HepG2 (cell line): Measurements from ENCODE around the gene IBA57. TPM values are rescaled to one million over a fixed set of nuclear protein-coding genes. Genes with fewer than 3 reads are reported as not detected.

ENCODE experiments used
- ATF4 ChIP-seq, 2 experiments: fragments of 450-650 bp in 1 of 2; sonication (generic) in 1 of 2; formaldehyde crosslinking; IDR thresholded peaks; 2 replicates each; pipeline versions ENCODE4 v1.5.0 to v1.8.0; 2020 to 2022; ENCODE audit warnings: mild to moderate bottlenecking in 1 of 2, missing genetic modification reagents in 1 of 2
- CBX5 ChIP-seq: sonication (generic); formaldehyde crosslinking; IDR thresholded peaks from 2 replicates; pipeline ENCODE4 v1.4.0; 2020; ENCODE audit warnings: missing genetic modification reagents, borderline replicate concordance
- CC2D1A ChIP-seq: sonication (generic); formaldehyde crosslinking; IDR thresholded peaks from 2 replicates; pipeline ENCODE4 v1.8.1; 2023; ENCODE audit warnings: mild to moderate bottlenecking, missing genetic modification reagents
- HNRNPH1 ChIP-seq: fragments of 200-400 bp; formaldehyde crosslinking; optimal IDR thresholded peaks from 2 replicates; pipeline ENCODE3; 2017; ENCODE audit warnings: mild to moderate bottlenecking, low read depth, low read length
- HOXA5 ChIP-seq: sonication (generic); formaldehyde crosslinking; IDR thresholded peaks from 2 replicates; pipeline ENCODE4 v1.4.0; 2020; ENCODE audit warnings: missing genetic modification reagents
- MED8 ChIP-seq: sonication (generic); formaldehyde crosslinking; IDR thresholded peaks from 2 replicates; pipeline ENCODE4 v1.8.1; 2023; ENCODE audit warnings: mild to moderate bottlenecking, missing genetic modification reagents; ENCODE audit not compliant: insufficient replicate concordance
- MXI1 ChIP-seq: IDR thresholded peaks from 3 replicates; pipeline ENCODE4 v1.6.1; 2012; ENCODE audit warnings: low read depth, low read length, inconsistent platforms, borderline replicate concordance
- PAWR ChIP-seq: sonication (generic); formaldehyde crosslinking; IDR thresholded peaks from 2 replicates; pipeline ENCODE4 v1.4.0; 2020; ENCODE audit warnings: missing genetic modification reagents, mild to moderate bottlenecking, borderline replicate concordance
- SOX5 ChIP-seq: IDR thresholded peaks from 2 replicates; pipeline ENCODE4 v1.6.1; 2016; ENCODE audit warnings: borderline replicate concordance
- SRSF4 ChIP-seq: fragments of 200-400 bp; formaldehyde crosslinking; IDR thresholded peaks from one replicate; pipeline ENCODE4 v1.6.1; 2018; ENCODE audit warnings: mild to moderate bottlenecking, low read depth, low read length, moderate library complexity; ENCODE audit not compliant: poor library complexity, severe bottlenecking
- SRY ChIP-seq: sonication (generic); formaldehyde crosslinking; IDR thresholded peaks from 2 replicates; pipeline ENCODE4 v1.8.0; 2022; ENCODE audit warnings: mild to moderate bottlenecking, missing genetic modification reagents
- STAG1 ChIP-seq: sonication (generic); formaldehyde crosslinking; IDR thresholded peaks from 2 replicates; pipeline ENCODE4 v1.4.0; 2020; ENCODE audit warnings: missing genetic modification reagents
- TEAD3 ChIP-seq: optimal IDR thresholded peaks from 2 replicates; pipeline ENCODE3; 2016; ENCODE audit warnings: borderline replicate concordance
- ZFP41 ChIP-seq: sonication (generic); formaldehyde crosslinking; IDR thresholded peaks from 2 replicates; pipeline ENCODE4 v1.4.0; 2020; ENCODE audit warnings: mild to moderate bottlenecking, missing genetic modification reagents, borderline replicate concordance
- ZNF446 ChIP-seq: sonication (generic); formaldehyde crosslinking; IDR thresholded peaks from 2 replicates; pipeline ENCODE4 v1.5.0; 2020; ENCODE audit warnings: mild to moderate bottlenecking, missing genetic modification reagents
- ZNF550 ChIP-seq: sonication (generic); formaldehyde crosslinking; IDR thresholded peaks from 2 replicates; pipeline ENCODE4 v1.4.0; 2020; ENCODE audit warnings: mild to moderate bottlenecking, missing genetic modification reagents, borderline replicate concordance
- ZNF674 ChIP-seq: sonication (generic); formaldehyde crosslinking; IDR thresholded peaks from 2 replicates; pipeline ENCODE4 v1.5.0; 2020; ENCODE audit warnings: low read depth, mild to moderate bottlenecking, missing genetic modification reagents
- ZNF691 ChIP-seq: sonication (generic); formaldehyde crosslinking; IDR thresholded peaks from 2 replicates; pipeline ENCODE4 v1.4.0; 2020; ENCODE audit warnings: missing genetic modification reagents, low read depth, mild to moderate bottlenecking, borderline replicate concordance
- polyA plus RNA-seq, 8 experiments: library from polyadenylated mRNA; depleted of rRNA in 3 of 8; stranded (reverse) in 7 of 8; unstranded in 1 of 8; fragments of >200 nt; fragmentation: Illumina TruSeq in 4 of 8; extraction: Trizol in 4 of 8; gene quantifications; 2 replicates each; pipeline versions ENCODE4 v1.2.1 to v1.2.3, GENCODE V29; 2011 to 2016; ENCODE audit warnings: low read depth in 4 of 8, missing spikeins in 1 of 8, mixed read lengths in 1 of 8; ENCODE audit not compliant: insufficient read depth in 1 of 8
- total RNA-seq, 5 experiments: library from RNA; depleted of rRNA; stranded (reverse); fragments of >200 nt; fragmentation: Illumina TruSeq; extraction: Trizol; gene quantifications; 2 replicates each; pipeline ENCODE4 v1.2.3, GENCODE V29; 2016; ENCODE audit warnings: low read depth in 1 of 5
- TF ChIP-seq, protein P1 (sequence below): fragments of 450-650 bp; IDR thresholded peaks from 2 replicates; pipeline ENCODE4 v1.6.1; 2017
- TF ChIP-seq, protein P2 (sequence below): IDR thresholded peaks from 2 replicates; pipeline ENCODE4 v1.6.1; 2016; ENCODE audit warnings: missing genetic modification reagents, missing compliant biosample characterization
- TF ChIP-seq, protein P3 (sequence below): sonication (generic); formaldehyde crosslinking; IDR thresholded peaks from 2 replicates; pipeline ENCODE4 v1.5.0; 2020; ENCODE audit warnings: mild to moderate bottlenecking, missing genetic modification reagents, borderline replicate concordance

IBA57 gene
- total and polyA plus RNA-seq, 2 of the 13 experiments (the other 11 are each of a cell fraction or from before 2014, with no cell fraction given), result 2.3 to 10.2 TPM

DNA sequence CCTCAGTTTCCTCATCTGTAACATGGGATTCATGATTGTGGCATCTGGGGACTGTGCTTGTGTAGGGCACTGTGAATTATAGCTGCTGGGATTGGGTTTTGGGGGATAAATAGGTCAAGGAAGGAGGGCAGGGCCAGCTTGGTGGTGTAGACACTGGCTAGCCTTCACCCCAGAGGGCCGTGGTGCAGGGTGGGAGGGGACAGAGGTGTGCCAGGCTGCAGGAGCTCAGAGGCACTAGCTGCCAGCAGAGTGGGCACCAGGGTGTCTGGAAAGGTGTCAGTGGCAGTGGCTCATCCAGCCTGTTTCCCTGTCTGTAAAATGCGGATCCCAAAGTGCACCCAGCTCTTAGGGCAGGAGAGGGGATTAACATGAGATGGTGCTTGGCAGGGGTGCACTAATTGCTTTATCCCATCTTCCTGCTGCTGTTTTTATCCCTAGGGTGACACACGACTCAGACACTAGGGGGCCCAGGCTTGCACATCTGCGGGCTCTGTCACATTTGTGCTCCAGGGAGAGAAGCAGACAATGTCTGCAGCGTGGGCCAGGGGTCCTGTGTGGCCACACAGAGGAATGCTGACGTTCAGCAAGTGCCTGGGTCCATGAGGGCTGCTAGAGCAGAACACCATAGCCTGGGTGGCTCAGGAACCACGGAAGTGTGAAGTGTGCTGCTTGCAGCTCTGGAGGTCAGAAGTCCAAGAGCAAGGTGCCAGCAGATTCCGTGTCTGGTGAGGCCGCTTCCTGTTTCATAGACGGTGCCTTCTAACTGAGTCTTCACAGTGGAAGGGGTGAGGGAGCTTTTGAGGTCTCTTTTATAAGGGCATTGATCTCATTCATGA is 61.6 kb downstream of the IBA57 start (continued):
- TF ChIP-seq, protein P1, sequence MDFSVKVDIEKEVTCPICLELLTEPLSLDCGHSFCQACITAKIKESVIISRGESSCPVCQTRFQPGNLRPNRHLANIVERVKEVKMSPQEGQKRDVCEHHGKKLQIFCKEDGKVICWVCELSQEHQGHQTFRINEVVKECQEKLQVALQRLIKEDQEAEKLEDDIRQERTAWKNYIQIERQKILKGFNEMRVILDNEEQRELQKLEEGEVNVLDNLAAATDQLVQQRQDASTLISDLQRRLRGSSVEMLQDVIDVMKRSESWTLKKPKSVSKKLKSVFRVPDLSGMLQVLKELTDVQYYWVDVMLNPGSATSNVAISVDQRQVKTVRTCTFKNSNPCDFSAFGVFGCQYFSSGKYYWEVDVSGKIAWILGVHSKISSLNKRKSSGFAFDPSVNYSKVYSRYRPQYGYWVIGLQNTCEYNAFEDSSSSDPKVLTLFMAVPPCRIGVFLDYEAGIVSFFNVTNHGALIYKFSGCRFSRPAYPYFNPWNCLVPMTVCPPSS, result no peak
- TF ChIP-seq STAG1 (CRISPR knock-in tag), result peak; percentile 45; the same call in 1 of the 2 replicates
- no peak for TF ChIP-seq HOXA5 (CRISPR knock-in tag)
- TF ChIP-seq, protein P2, sequence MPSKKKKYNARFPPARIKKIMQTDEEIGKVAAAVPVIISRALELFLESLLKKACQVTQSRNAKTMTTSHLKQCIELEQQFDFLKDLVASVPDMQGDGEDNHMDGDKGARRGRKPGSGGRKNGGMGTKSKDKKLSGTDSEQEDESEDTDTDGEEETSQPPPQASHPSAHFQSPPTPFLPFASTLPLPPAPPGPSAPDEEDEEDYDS (CRISPR knock-in tag), result no peak
- no peak for TF ChIP-seq MXI1
- TF ChIP-seq HNRNPH1, result no peak
- no peak for TF ChIP-seq SRY (CRISPR knock-in tag)
- TF ChIP-seq PAWR (CRISPR knock-in tag), result no peak
- no peak for TF ChIP-seq ZNF691 (CRISPR knock-in tag)
- TF ChIP-seq, protein P3, sequence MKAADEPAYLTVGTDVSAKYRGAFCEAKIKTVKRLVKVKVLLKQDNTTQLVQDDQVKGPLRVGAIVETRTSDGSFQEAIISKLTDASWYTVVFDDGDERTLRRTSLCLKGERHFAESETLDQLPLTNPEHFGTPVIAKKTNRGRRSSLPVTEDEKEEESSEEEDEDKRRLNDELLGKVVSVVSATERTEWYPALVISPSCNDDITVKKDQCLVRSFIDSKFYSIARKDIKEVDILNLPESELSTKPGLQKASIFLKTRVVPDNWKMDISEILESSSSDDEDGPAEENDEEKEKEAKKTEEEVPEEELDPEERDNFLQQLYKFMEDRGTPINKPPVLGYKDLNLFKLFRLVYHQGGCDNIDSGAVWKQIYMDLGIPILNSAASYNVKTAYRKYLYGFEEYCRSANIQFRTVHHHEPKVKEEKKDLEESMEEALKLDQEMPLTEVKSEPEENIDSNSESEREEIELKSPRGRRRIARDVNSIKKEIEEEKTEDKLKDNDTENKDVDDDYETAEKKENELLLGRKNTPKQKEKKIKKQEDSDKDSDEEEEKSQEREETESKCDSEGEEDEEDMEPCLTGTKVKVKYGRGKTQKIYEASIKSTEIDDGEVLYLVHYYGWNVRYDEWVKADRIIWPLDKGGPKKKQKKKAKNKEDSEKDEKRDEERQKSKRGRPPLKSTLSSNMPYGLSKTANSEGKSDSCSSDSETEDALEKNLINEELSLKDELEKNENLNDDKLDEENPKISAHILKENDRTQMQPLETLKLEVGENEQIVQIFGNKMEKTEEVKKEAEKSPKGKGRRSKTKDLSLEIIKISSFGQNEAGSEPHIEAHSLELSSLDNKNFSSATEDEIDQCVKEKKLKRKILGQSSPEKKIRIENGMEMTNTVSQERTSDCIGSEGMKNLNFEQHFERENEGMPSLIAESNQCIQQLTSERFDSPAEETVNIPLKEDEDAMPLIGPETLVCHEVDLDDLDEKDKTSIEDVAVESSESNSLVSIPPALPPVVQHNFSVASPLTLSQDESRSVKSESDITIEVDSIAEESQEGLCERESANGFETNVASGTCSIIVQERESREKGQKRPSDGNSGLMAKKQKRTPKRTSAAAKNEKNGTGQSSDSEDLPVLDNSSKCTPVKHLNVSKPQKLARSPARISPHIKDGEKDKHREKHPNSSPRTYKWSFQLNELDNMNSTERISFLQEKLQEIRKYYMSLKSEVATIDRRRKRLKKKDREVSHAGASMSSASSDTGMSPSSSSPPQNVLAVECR (CRISPR knock-in tag), result no peak
- peak; percentile 9 for TF ChIP-seq TEAD3
- no peak for TF ChIP-seq CC2D1A
- TF ChIP-seq ZNF446 (CRISPR knock-in tag), result no peak
- no peak for TF ChIP-seq ATF4 (CRISPR knock-in tag; IDR thresholded peaks at IDR 0.05)
- TF ChIP-seq SRSF4, result no peak
- TF ChIP-seq ZNF550, result no peak
- no peak for TF ChIP-seq ZNF674 (CRISPR knock-in tag)
- no peak for TF ChIP-seq CBX5 (CRISPR knock-in tag)
- peak; percentile 15 for TF ChIP-seq MED8 (CRISPR knock-in tag)
- no peak for TF ChIP-seq ZFP41
- no peak for TF ChIP-seq SOX5 (CRISPR knock-in tag)
